Mucosa of stomach (tissue), 1 donor: ENCODE measurements around the gene TBXT.
"Not testable (repeated sequence)": the region's sequence is repeated elsewhere in the genome, so short reads cannot be mapped to it uniquely, and the experiment has no call there.

Source experiments
- H3K27me3 ChIP-seq: one replicate; pipeline ENCODE4 v1.7.0; 2013; ENCODE audit warnings: mild to moderate bottlenecking, low read length; ENCODE audit not compliant: control insufficient read depth, insufficient read depth
- H3K36me3 ChIP-seq: one replicate; pipeline ENCODE4 v1.7.0; 2013; ENCODE audit warnings: low read length; ENCODE audit not compliant: control insufficient read depth, insufficient read depth
- H3K4me1 ChIP-seq: one replicate; pipeline ENCODE4 v1.7.0; 2013; ENCODE audit warnings: mild to moderate bottlenecking, low read length; ENCODE audit not compliant: control insufficient read depth, insufficient read depth
- H3K4me3 ChIP-seq: one replicate; pipeline ENCODE4 v1.7.0; 2013; ENCODE audit warnings: low read length
- H3K9ac ChIP-seq: one replicate; pipeline ENCODE4 v1.7.0; 2013; ENCODE audit warnings: mild to moderate bottlenecking, low read length, moderate library complexity
- H3K9me3 ChIP-seq: one replicate; pipeline ENCODE4 v1.7.0; 2013; ENCODE audit warnings: mild to moderate bottlenecking, low read length, moderate library complexity; ENCODE audit not compliant: control insufficient read depth
- donor health status: Pancreatic carcinoma.

TBXT gene

DNA sequence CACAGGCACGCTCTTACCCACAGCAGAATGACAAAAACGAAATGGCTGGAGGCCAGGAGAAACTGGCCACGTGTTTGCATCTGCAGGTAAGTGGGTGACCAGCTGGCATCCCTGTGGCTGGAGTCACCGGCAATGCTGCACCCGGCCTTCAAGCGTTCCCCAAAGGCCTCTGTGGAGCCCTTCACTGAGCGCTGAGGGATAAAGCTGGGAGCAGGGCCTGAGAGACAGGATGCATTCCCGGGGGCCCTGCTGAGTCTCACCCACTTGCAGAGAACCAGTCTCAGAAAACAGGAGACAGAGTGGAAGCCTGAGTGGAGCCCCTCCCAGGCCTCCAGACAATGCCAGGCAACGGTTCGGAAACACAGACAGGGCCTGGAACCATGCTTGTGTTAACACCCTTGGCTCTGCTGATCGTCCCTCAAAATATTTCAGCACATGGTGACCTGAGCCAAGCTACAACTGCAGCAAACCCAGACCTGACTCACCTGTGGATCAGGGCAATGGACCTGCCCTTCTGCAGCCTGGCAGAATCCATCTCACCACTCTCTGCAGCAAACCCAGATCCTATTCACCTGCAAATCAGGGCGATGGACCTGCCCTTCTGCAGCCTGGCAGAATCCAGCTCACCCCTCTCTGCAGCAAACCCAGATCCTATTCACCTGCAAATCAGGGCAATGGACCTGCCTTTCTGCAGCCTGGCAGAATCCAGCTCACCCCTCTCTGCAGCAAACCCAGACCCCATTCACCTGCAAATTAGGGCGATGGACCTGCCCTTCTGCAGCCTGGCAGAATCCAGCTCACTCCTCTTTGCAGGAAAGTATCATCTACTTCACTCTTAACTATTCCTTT is 39.8 kb downstream of the TBXT start:
- no peak overlapping the region for H3K9ac ChIP-seq
- H3K9me3 ChIP-seq: no peaks in the 10 kb centered on the region
- H3K36me3 ChIP-seq: no peaks in the 10 kb centered on the region
- no peak overlapping the region for H3K4me3 ChIP-seq
- H3K4me1 ChIP-seq: no peaks in the 10 kb centered on the region
- H3K27me3 ChIP-seq: peaks cover 3% of the 10 kb centered on the region

DNA sequence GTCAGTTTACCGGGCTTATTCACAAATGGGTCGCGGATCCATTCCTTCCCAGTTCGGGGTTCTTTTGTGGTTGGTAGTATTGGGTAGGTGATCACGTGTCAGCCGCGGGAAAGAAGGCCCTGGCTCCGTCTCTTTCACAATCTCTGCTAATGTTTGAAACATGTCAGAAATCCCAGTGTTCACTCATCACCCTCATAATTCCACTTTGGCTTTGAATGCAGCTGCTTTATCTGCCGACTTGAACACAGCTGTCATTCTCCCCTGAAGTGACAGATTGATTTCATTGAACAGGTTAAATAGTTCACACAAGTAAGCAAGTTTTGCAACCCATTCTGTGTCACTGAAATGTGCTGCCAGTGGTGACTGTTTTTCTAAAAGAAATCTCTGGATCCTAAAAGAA is 44.5 kb downstream of the TBXT start:
- not testable (repeated sequence) for H3K36me3 ChIP-seq, H3K9me3 ChIP-seq, H3K4me3 ChIP-seq, H3K9ac ChIP-seq, H3K4me1 ChIP-seq, H3K27me3 ChIP-seq

DNA sequence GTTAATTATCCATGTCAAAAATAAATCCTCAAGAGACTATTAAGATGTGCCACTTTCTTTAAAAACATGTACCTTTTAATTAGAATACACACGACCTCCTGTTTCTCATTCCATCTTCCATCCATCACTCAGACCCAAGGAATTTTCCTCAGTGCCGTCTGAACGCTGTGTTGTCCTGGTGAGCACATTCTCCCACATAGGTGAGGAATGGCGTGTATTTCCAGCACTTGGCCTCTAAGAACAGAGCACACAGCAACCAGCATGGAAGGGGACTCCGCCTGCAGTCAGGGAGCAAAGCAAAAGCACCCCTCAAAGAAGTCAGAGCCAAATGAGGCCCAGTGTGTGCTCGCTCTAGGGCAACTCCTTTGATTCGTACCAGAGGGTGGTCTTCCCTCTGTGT is 45.9 kb downstream of the TBXT start:
- Histone ChIP-seq H3K9ac (no peak overlapping the region), H3K9me3 (no peaks in the 10 kb centered on the region), H3K4me1 (no peaks in the 10 kb centered on the region), H3K4me3 (no peak overlapping the region), H3K36me3 (no peaks in the 10 kb centered on the region), H3K27me3 (peaks cover 3% of the 10 kb centered on the region)

DNA sequence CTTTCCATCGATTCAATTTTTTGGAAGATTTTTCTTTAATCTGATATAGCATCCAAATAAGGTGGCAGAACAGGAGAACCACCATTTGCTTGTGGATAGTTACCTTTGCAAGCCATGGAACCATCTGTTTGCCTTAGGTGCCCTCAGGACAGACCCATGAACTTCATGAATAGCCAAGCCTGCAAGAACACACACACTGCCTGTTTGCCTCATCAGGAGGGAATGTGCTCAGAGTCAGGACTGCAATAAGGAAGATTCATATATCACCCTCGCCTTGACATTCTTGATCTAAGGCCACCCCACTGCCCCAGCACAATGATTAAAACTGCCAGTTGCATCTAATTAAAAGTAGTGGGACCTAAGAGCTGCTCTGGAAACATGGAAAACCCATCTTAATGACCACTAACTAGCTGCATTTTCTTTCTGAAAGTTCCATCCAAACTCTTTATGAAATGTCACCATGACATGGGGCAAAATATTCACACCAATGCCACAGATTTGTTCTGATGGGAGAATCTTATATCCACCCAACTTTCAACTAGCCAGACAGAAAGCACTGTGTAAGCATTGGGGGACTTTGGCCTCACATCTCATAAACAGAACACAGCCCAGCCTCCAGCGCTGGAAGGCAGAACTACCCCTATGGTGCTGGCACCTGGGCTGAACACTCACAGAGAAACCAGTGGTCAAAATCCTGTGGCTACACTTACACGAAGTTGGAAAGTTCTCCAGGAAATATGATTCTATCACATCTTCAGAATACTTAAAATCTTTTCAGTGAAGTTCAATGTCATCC is 48.3 kb downstream of the TBXT start:
- Histone ChIP-seq H3K9ac (no peak overlapping the region), H3K4me3 (no peak overlapping the region), H3K27me3 (no peaks in the 10 kb centered on the region), H3K4me1 (no peaks in the 10 kb centered on the region), H3K36me3 (no peaks in the 10 kb centered on the region), H3K9me3 (no peaks in the 10 kb centered on the region)

DNA sequence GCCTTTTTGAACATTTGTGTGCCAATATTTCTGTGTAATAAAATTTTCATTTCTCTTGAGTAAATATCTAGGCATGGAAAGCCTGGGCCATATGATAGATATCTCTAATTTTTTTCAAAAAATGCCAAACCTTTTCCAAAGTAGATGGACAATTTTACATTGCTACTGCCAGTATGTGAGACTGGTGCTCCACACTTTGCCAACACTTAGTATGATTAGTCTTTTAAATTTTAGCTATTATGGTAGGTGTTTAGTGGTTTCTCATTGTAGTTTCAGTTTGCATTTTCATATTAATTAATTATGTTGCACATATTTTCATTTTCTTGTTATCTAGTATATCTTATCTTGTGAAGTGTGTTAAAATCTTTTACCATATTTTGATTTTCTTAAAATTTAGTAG is 52.0 kb downstream of the TBXT start:
- H3K4me1 ChIP-seq: no peaks in the 10 kb centered on the region
- no peak overlapping the region for H3K4me3 ChIP-seq
- H3K27me3 ChIP-seq: no peaks in the 10 kb centered on the region
- no peaks in the 10 kb centered on the region for H3K36me3 ChIP-seq
- H3K9ac ChIP-seq: no peak overlapping the region
- H3K9me3 ChIP-seq: no peaks in the 10 kb centered on the region

DNA sequence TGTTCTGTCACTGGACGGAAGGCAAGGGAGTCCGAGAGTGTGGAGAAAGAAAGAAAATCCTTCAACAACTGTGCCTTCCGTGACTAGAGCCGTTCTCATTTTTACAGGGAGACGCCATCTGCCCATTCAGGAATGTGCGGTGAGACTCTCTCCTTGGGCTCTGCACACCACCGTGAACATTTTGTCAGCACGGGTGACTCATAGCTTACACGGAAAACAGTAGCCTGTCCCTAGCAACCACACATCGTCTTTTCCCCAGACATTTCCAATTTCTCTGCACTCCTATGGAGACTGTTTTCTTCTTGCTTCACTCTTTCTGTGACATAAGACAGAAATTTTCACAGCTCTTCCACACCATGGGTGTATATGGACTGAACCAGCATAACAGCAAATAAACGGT is 55.1 kb downstream of the TBXT start:
- Histone ChIP-seq H3K36me3 (no peaks in the 10 kb centered on the region), H3K4me3 (no peak overlapping the region), H3K9ac (no peak overlapping the region), H3K4me1 (no peaks in the 10 kb centered on the region), H3K9me3 (no peaks in the 10 kb centered on the region), H3K27me3 (no peaks in the 10 kb centered on the region)

DNA sequence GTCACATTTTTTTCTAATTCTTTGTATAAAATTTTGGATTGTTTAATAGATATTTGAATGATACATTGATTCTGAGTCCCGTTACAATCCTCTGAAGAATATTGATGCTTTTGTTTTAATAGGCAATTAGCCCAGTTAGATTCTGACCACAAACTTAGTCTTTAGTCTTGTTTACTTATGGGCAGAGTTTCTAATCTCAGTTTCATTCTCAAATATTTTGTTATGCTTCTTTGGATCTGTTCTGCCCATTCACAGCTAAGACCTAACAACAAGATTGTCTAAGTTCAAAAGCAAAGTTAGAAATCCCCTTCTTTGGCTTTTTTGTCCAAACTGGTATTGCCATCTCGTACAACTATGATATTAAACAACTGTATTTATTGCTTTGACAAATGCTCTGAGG is 58.0 kb downstream of the TBXT start:
- H3K27me3 ChIP-seq: no peaks in the 10 kb centered on the region
- no peak overlapping the region for H3K4me3 ChIP-seq
- no peak overlapping the region for H3K9ac ChIP-seq
- no peaks in the 10 kb centered on the region for H3K4me1 ChIP-seq
- H3K36me3 ChIP-seq: no peaks in the 10 kb centered on the region
- no peaks in the 10 kb centered on the region for H3K9me3 ChIP-seq
